Stimulated activated CD8-positive, alpha-beta memory T cell treated with anti-CD3 and anti-CD28 coated beads, Interleukin-12 subunit alpha, Interleukin-12 subunit beta, amount 100 ng/mL, for 4 hours (primary cell): Measurements from ENCODE around the gene BICDL2.
A peak's percentile ranks its signal among the peaks of the same experiment; 100 is the strongest.

Source experiments
- DNase-seq: peaks from one replicate; pipeline ENCODE4 v3.0.0-alpha.2; 2020; ENCODE audit warnings: low read depth

The BICDL2 gene

DNA sequence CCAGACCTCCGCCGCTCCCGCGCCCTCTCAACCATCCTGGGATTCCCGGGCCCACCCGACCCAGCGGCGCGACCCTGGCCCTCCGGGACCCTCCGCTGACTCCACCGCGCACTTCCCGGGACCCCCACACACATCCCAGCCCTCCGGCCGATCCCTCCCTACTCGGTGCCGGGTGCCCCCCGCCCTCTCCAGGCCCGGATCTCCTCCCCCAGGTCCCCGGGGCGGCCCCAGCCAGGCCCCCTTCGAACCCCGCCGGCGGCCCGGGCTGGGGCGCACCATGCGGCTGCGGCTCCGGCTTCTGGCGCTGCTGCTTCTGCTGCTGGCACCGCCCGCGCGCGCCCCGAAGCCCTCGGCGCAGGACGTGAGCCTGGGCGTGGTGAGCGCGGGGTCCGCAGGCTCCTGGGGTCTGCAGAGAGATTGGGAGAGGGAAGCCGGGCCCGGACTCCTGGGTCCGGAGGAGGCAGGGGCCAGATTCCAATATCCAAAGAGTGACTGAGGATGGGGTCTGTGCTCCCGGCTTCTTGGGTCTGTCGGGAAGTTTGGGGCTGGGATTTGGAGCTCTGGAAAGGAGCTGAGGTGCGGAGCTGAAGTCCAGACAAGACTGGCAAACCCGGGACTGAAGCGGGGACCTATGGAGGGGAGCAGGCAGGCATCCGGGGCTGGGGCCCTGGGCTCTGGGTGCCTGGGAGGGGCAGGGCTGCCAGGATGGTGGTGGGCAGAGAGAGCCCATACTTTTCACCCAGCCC, 10.1 kb upstream of the BICDL2 start:
- DNase-seq: no peak

DNA sequence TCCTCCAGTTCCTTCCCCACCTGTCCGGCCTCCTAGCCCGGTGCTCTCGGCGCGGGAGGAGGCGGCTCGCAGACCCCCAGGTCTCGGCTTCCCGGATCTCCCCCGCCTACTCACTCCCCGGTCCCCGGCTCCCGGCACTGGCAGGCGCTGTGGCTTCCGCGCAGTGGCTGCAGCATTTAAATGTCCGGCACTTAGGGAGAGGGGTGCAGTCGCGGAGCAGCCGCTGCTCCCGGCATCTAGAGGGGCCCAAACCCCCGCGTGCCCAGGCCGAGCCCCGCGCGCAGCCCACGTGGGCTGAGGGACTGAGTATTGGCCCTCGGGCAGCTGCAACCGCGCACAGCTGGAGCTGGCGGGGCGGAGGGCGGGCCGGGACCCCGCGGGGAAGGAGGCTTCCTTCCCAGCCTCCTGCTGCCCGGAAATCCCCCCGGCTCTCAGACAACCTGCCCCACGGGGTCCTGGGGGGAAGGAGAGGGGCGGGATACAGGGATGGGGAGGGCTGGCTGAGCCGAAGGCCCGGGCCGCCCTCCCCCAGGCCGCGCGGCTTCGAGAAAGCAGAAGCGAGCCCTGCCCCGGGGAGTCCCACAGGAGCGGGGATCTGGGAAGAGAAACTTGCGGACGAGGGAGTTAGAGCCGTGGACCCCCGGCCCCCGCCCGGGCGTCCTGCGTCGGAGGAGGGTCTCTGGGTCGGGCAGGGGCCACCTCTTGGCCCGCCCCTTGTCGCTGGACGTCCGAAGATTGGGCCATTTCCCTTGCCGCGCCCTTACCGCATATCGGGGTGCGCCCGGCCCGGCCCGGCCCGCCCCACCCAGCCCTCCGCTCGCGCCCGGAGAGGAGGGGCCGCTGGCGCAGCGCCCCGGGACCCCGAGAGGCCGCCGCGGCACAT, 9.3 kb upstream of the BICDL2 start, which contains the start of gene MMP25:
TSS of gene MMP25 (plus strand) at position 804 of the 883 bp plus-strand sequence. CDS start 357 bp downstream, outside the sequence.
- no peak for DNase-seq

DNA sequence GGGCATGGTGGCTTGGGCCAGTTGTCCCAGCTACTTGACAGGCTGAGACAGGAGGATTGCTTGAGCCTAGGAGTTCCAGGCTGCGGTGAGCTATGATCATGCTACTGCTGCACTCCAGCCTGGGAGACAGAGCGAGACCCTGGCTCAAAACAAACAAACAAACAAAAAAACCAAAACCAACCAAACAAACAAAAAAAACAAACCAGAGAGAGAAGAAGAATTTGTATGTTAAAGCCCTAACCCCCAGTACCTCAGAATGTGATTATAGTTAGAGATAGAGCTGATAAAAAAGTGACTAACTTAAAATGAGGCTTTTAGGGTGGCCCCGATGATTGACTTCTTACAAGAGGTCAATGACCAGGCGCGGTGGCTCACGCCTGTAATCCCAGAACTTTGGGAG, 8.0 kb upstream of the BICDL2 start:
- no peak for DNase-seq

DNA sequence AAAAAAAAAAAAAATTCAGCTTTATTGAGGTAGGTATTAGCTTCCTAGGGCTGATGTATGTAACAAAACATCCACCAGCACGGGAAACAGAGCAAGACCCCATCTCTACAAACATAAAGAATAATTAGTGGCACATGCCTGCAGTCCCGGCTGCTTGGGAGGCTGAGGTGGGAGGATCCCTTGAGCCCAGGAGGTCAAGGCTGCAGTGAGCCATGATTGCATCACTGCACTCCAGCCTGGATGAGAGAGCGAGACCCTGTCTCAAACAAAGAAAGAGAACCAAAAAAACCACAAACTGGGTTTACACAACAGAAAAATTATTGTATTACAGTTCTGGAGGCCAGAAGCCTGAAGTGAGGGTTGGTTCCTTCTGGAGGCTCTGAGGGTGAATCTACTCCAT, 5.6 kb upstream of the BICDL2 start:
- DNase-seq: no peak

DNA sequence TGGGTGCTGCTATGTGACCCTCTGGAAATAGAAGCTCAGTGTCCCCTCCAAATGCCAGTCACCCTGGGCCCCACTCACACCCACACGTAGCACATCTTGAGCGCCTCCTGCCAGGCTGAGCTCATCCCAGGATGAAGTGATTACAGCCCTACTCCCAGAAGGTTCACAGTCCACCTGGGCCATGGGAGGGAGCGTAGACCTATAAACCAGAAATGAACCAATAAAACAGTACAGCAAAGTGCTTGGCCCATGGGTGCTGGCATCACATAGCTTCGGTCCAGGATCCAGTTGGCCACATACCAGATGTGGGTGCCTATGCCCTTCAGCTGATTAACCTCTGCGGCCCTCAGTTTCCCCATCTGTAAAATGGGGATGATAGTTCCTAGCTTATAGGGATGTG, 2.2 kb upstream of the BICDL2 start:
- DNase-seq: no peak

DNA sequence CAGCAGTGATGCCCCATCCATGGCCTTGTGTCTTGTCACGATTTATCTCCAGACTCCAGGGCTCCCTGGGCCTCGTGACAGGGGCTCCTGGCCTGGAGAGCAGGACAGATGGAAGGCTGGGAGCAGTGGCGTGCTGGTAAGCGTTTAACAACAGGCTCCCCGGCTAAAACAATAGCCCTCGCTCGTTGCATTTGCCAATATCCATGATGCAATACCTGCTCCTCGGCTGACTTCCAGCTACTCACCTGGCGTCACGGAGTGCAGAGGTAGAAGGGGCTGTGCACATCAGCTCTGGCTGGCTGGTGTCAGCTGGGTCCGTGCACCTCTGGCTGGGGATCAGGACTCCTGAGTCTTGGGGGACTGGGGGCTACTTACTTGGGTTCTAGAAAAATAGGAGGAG, 1.5 kb upstream of the BICDL2 start:
- no peak for DNase-seq

DNA sequence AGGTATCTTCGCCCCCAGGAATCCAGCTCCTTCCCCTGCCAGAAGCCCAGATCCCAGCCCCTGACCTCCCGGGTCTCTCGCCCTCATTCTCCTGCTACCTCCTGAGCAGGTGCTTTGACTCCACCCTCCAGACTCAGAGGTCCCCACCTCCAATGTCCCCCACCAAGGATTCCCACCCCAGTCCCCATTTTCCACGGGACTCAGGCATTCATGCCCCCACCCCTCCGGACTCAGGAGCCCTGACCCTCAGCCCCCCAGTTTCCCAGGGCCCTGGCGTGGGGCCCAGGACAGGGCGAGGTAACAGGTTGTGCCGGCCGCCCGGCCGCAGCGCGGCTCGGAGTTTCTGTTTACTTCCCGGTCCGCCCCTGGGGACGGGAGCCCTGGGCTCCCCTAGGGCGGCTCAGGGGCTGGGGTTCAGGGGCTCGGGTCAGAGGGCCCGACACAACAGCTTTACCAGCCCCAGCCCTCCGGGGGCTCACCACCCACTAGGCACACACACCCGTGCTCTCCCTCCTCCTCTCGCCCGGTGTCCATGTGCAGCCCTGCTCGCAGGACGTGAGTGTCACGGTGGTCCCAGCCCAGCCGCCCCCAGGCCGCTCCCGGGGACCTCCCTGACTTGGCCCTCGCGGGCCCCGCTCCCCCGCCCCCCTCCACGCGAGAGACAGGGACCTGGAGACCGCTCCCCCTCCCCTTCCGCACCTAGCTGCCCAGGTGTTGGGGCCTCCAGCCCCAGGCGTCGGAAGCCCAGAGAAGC, 595 bp downstream of the BICDL2 start:
- no peak for DNase-seq

DNA sequence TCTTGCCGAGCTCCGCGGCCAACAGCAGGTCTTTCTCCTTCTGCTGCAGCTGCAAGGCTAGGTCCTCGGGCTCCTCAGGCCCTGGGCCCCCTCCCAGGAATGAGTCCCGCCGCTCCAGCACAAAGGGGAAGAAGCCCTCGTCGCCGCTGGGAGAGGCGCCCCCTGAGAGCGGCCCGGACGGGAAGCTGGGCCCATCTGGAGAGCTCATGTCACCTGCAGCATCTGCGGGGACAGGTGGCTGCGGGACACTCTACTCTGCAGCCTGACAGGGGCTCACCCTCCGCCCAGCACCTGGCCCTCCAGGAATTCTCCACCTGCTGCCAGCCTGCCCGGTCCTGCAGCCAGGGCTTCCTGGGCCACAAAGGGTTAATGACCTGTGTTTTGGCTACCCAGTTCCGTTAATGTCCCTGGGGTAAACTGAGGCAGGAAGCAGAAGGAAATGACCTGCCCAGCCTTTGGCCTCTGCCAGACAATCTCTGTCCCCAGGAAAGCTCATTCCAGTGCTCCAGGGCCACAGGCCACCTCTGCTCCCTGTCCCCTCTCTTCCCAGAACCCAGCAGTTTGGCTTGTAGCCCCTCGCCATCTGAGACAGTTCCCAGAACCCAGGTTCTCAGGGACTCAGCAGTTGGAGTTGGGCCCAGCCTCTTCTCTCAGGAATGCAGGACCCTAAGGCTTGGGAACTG, 1.3 kb downstream of the BICDL2 start:
- DNase-seq: no peak

DNA sequence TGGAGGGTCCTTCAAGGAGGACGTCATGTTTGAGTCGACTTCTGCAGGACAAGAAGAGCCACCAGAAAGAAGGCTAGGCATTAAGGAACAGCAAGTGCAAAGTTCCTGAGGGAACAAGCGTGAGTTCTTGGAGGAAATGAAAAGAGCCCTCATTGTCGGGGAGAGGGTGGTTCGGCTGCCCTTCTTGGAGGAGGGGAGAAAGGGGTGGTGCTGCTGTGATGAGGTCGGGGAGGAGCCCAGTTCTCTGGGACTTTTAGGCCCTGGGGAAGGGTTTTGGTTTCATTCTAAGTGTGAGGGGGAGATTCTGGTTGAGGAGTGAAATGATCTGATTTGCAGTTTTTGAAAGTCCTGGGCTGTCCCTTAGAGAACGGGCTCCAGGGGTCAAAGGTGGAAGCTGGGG, 4.1 kb downstream of the BICDL2 start:
- DNase-seq: no peak

DNA sequence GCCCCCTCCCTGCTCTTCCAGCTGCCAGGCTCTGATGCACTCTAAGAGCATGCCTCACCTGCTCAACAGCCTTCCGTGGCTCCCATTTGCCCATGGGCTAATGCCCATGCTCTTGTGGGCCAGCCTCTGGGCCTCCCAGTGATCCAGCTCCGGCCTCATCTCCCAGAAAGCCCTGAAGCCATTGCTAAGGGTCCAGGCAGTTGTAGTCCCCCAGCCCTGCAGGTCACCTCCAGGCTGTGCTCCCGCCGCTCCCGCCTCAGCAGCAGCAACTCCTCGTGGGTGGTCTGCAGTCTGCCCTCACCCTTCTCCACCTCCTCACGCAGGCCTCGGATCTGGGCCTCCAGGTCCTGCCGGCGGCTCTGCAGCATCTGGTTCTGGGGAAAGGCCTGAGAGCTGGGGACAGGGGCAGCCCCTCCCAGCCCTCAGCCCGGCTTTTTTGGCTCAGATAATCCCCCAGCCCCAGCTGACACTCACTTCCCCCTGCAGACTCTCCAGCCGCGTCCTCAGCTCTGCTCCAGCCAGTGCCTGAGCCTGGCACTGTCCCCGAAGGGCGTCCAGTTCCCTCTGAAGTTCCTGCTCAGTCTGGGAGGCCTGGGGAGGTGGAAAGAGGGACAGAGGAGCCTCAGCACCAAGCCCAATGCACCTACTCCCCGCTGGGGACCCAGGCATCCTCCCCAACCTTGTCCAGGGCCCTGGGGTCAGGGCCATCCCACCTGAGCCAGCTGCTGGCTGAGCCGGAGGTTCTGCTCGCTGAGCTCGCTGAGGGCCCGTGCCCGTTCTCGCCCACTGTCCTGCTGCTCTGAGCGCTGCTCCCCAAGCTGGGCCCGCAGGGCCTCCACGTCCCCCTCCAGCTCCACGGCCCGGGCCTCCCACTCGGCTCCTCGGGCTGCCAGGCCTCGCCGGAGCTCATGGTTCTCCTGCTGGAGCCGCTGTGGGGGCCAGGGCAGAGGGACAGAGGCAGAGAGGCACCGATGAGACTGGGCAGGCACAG, 6.2 kb downstream of the BICDL2 start:
- DNase-seq: no peak

DNA sequence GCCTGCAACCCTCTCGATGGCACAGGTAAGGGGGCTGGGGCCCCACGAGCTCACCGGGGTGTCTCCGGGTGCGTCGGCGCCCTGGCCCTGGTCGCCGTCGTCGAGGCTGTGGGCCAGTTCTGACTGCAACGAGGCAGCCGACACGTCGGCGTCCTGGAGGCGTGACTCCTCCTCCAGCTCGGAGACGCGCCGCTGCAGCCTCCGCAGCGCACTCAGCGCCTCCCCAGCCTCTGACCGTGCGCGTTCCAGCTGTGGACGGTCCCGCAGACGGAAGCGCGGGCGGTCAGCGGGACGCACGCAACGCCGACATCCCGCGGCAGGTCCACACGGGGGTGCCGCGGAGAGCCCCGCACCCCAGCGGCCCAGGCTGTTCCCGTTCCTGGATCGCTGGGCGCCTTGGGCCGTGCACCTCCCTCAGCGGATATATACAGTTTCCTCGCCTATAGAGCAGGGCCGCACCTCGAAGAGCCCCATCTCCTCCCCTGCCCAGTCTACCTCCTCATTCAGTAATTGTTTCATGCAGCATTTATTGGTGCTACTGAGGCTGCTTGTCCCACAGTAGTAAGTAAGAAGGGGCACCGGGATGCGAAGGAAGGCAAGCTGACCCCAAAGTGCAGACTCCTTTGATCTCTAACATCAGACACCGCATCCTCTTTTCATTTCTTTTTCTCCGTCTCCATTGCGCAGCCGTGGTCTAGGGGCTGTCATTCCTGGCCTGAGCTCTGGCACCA, 7.1 kb downstream of the BICDL2 start:
- no peak for DNase-seq

DNA sequence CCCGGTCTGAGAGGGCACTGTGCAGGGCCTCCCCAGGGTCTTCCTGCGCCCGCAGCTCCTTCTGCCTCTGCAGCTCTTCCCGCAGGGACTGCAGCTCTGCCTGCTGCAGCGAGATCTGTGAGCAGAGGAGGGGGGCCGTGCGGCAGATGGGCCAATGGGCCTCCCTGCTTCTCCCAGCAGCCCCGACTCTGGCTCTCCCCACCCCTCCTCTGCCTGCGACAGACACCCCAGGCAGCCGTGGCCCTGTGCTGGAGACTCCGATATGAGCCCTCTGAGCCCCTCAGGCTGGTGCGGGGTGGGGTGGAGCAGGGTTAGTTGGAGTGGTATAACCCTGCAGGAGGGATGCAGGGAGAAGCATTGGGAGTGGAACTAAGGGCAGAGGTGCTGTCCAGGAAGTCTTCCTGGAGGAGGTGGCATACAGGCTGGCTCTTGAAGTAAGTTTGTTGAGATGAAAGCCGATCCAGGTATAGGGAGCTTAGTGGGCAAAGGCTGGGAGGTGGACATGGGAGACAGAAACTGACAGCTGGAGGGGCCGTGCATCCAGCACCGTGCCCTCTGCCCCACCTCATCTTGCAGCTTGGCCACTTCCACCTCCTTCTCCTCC, 7.9 kb downstream of the BICDL2 start:
- DNase-seq: no peak

DNA sequence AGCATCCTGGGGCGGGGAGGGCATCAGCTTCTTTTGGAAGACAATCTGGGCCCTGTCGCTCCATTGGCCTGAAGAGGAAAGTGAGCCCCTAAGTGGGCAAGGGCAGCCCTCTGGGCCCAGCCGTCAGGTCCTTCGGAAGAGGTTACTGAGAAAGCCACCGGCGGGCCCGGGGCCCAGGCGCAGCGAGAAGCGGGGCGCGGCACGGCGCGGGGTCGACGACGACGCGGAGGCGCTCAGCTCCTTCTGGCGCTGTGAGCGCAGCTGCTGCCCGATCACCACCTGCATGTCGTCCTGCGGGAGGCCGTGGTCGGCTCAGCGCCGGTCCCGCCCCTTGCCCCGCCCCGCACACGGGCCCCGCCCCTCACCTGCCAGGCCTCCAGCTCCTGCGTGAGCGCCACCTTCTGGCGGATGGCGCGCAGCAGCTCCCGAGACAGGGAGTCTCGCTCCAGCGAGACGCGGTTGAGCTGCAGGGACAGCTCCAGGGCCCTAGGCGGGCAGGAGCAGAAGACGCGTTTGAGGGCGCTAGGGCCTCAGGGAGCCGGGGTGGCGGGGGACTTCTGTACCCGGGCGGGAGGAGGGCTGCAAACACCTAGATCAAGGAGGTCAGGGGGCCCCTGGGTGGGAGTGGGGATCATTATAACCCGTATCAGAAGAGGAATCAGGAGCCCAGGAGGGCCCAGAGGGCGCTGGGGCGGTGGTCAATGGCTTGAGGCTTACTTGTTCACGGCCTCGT, 8.6 kb downstream of the BICDL2 start:
- DNase-seq: peak; percentile 77

DNA sequence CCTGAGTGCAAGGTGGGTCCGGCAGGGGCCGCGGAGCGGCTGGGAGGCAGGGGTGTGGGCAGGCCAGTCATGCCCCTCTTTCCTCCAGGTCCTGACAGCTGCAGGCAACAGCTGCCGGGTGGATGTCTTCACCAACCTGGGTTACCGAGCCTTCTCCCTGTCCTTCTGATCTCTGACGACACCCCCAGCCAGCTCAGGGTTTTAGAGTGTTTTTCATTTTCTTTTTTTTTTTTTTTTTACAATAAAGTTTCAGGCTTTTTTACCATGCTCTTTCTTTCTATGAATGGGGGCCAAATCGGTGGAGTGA, 9.3 kb downstream of the BICDL2 start:
- DNase-seq: no peak

DNA sequence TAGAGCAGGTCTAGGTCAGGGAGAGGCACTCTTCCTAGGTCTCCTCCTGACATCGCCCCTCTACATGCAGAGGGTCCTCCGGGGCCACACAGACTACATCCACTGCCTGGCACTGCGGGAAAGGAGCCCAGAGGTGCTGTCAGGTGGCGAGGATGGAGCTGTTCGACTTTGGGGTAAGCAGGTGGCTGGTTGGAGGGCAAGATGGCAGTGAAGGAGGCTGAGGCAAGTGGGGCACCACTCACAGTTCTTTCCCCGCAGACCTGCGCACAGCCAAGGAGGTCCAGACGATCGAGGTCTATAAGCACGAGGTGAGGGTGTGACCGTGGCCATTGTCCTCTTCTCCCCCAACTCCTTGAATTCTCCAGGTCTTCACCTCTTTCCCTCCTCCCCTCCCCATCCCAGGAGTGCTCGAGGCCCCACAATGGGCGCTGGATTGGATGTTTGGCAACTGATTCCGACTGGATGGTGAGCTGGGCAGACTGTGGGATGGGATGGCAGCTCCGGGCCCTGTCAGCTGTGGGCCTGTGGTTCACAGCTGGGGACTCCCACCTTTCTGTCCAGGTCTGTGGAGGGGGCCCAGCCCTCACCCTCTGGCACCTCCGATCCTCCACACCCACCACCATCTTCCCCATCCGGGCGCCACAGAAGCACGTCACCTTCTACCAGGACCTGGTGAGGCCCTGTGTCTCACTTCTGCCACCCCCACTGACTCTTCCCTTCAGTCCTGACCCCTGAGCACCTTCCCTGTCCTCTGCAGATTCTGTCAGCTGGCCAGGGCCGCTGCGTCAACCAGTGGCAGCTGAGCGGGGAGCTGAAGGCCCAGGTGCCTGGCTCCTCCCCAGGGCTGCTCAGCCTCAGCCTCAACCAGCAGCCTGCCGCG, 9.9 kb downstream of the BICDL2 start:
- DNase-seq: no peak

DNA sequence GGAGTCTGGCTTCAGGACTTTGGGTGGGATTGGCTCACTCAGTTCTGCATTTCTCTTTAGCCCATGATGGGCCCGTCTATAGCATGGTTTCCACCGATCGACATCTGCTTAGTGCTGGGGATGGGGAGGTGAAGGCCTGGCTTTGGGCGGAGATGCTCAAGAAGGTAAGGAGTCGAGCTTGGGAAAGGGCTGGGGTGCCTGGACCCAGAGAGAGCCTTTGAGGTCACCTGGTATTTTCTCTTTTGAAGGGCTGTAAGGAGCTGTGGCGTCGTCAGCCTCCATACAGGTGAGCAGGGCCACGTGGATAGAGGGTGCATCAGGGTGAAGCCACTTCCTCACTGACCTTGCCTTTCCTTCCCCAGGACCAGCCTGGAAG, 10.8 kb downstream of the BICDL2 start:
- no peak for DNase-seq

DNA sequence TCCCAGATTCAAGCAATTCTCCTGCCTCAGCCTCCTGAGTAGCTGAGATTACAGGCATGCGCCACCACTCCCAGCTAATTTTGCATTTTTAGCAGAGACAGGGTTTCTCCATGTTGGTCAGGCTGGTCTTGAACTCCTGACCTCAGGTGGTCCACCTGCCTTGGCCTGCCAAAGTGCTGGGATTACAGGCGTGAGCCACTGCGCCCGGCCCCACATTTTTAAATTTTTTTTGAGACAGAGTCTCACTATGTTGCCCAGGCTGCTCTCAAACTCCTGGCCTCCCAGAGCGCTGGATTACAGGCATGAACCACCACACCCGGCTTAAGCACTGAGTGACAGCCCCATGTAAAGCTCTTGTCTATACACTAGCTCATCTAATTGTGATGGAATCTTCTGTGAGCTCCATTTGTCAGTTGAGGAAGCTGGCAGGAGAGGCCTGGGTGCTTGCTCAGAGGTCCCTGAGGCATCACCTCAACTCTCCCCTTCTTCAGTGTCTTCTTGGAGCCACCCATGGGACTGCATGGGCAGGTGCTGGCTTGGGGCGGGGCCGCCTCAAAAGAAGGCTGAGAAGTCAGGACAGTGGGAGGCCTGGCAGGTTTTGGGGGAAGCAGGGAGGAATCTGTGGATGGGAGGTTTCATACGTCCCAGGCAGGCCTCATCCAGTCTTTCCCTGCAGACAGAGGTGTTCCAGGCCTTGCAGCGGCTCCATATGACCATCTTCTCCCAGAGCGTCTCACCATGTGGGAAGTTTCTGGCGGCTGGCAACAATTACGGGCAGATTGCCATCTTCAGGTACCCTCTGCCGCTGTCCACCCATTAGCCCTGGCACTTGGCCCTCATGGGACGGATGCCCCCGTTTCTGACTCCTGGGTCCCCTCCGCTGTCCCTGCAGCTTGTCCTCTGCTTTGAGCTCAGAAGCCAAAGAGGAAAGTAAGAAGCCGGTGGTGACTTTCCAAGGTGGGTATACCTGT, 11.4 kb downstream of the BICDL2 start:
- no peak for DNase-seq
